ENCODE results near the gene GFOD1. TPM values are rescaled to one million over a fixed set of nuclear protein-coding genes. Genes with fewer than 3 reads are reported as not detected.
A peak's percentile ranks its signal among the peaks of the same experiment; 100 is the strongest.

GFOD1 gene
- total and polyA plus RNA-seq, 7 donors, result 5.9 to 34.2 (median 16.7) TPM

DNA sequence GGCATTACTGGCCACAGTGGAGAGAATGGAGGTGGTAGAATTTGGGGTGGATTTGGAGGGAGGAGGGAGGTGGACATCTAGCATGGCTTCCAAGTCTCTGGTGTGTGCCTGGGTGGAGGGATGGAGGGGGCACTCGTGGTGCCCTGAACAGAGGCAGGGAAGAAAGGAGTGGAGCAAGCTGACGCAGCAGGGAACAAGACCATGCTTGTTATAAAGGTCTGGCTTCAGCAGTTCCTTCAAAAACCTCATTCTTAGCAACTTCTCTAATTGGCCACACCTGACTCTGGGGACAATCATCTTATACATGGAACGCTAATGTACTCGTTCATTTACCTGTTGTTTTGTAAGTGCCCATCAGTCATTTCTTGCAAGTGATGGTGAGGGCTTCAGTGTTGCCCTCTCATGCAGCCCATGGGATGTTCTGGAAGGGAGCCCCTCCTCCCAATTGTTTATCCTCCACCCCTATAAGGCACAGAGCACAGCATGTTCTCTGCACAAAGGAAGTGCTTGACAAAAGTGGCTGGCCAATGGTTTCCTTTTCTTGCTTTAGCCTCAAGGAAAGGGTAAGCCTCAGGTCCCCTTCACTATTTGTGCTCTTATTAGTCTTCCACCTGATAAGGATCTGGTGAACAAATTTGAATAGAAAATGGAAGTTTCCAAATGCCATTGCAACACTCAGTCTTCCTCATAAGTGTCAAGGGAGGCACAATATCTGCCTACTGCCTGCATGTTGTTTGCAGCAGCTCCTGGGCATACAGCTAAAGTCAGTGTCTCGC is 39.3 kb downstream of the GFOD1 start:
- H3K9me3 ChIP-seq, result no peaks in the 10 kb centered on the region
- no peak overlapping the region for H3K4me3 ChIP-seq
- ATAC-seq (peak in 1 of 4 donors; percentile 16), DNase-seq (no peak)
- no peaks in the 10 kb centered on the region for H3K27me3 ChIP-seq (ENCODE audit: insufficient read depth in 3 of 3, low read length in 2 of 3)
- H3K4me1 ChIP-seq, result peaks cover 41% of the 10 kb centered on the region
- TF ChIP-seq, protein P1, sequence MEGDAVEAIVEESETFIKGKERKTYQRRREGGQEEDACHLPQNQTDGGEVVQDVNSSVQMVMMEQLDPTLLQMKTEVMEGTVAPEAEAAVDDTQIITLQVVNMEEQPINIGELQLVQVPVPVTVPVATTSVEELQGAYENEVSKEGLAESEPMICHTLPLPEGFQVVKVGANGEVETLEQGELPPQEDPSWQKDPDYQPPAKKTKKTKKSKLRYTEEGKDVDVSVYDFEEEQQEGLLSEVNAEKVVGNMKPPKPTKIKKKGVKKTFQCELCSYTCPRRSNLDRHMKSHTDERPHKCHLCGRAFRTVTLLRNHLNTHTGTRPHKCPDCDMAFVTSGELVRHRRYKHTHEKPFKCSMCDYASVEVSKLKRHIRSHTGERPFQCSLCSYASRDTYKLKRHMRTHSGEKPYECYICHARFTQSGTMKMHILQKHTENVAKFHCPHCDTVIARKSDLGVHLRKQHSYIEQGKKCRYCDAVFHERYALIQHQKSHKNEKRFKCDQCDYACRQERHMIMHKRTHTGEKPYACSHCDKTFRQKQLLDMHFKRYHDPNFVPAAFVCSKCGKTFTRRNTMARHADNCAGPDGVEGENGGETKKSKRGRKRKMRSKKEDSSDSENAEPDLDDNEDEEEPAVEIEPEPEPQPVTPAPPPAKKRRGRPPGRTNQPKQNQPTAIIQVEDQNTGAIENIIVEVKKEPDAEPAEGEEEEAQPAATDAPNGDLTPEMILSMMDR (IDR thresholded peaks at IDR 0.05), result no peak
- peaks cover 0 to 7% of the 10 kb centered on the region in 2 donors for H3K36me3 ChIP-seq (ENCODE audit: insufficient read depth in 1 of 2, low read depth in 1 of 2)
- intact Hi-C loops (cut with DNase I), result no loop called here
- 84 to 88% (median 85%) methylated on average over 5 of the region's 5 CpGs for WGBS, 3 donors
- H3K27ac ChIP-seq, result no peak overlapping the region

DNA sequence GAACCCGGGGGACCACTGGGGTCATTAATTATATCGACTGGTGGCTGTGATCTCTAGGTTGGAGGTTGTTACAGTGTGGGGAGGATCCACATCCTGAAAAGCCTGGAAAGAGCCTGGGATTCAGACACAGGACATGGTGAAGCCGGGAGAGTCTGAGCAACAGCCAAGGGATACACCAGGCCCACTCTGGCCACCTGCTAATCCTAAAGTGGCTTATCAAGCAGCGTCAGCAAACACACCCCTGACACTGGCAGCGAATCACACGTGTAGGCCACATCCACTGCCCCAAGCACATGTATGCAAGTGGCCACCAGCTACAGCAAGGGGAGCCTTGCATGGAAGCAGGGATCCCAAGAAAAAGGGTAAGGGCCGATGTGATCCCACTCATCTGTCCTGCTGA is 41.0 kb downstream of the GFOD1 start:
- Histone ChIP-seq H3K36me3 (ENCODE audit: insufficient read depth in 1 of 2, low read depth in 1 of 2) (peaks cover 0 to 6% of the 10 kb centered on the region in 2 donors), H3K4me3 (no peak overlapping the region), H3K9me3 (no peaks in the 10 kb centered on the region), H3K27ac (peak overlapping the region; percentile 36), H3K27me3 (ENCODE audit: insufficient read depth in 3 of 3, low read length in 2 of 3) (no peaks in the 10 kb centered on the region), H3K4me1 (peaks cover 44% of the 10 kb centered on the region)
- DNase-seq, result no peak
- 55 to 68% (median 63%) methylated on average over 7 of the region's 7 CpGs for WGBS, 3 donors
- TF ChIP-seq, protein P1 (IDR thresholded peaks at IDR 0.05), result no peak
- peak in 2 of 4 donors; percentile 9 to 35 for ATAC-seq
- intact Hi-C loops (cut with DNase I), result no loop called here

GRCh38 chr6:13445744-13446115 is 41.7 kb downstream of the GFOD1 start:
- DNase-seq (no peak), ATAC-seq (peak in 3 of 4 donors; percentile 29 to 52 (median 43))
- Histone ChIP-seq H3K9me3 (no peaks in the 10 kb centered on the region), H3K27me3 (ENCODE audit: insufficient read depth in 3 of 3, low read length in 2 of 3) (no peaks in the 10 kb centered on the region), H3K4me3 (no peak overlapping the region), H3K4me1 (peaks cover 44% of the 10 kb centered on the region), H3K36me3 (ENCODE audit: insufficient read depth in 1 of 2, low read depth in 1 of 2) (no peaks in the 10 kb centered on the region), H3K27ac (peak overlapping the region; percentile 61)
- WGBS, 3 donors, result 42 to 74% (median 57%) methylated on average over 3 of the region's 3 CpGs
- intact Hi-C loops (cut with DNase I), result no loop called here
- TF ChIP-seq, protein P1 (IDR thresholded peaks at IDR 0.05), result no peak

DNA sequence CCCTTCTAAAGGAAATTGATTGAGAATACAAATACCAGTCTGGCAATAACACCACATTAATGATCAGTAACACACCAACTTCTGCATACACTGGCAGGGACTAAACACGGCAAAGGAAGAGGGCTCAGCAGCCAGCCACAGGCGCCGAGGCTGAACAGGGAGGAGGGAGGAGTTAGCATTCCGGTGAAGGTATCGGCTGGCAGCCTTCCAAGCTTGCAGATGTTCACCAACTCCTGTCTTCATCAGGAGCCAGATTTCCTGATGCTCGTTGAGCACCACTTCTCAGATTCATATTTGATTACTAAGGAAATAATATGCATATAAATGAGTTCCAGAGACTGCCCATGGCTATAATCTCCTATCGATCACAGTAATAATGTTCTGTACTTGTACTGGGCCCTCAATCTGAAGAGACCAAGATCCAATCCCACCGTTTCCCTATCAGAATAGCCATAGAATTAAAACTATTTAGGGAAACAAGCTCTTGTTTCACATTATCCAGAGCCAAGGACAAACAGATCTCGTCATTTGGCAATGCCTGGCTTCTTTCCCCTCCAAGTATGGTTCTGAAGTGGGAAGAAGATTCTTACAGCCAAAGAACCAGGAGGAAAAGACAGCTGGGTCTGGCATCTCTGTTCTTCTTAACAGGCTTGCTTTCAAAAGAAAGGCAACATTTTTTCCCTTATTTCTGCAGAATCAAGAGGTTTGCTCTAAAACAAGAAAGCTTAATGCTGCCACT is 42.2 kb downstream of the GFOD1 start:
- Histone ChIP-seq H3K4me1 (peaks cover 44% of the 10 kb centered on the region), H3K4me3 (peak overlapping the region; percentile 39), H3K9me3 (no peaks in the 10 kb centered on the region), H3K36me3 (ENCODE audit: insufficient read depth in 1 of 2, low read depth in 1 of 2) (no peaks in the 10 kb centered on the region), H3K27me3 (ENCODE audit: insufficient read depth in 3 of 3, low read length in 2 of 3) (no peaks in the 10 kb centered on the region), H3K27ac (peak overlapping the region; percentile 61)
- peak; percentile 58 to 79 for DNase-seq
- peak; percentile 48 to 92 (median 63) for ATAC-seq
- intact Hi-C loops (cut with DNase I), result no loop called here
- 2 to 4% (median 3%) methylated on average over 9 of the region's 9 CpGs for WGBS, 3 donors
- TF ChIP-seq, protein P1 (IDR thresholded peaks at IDR 0.05), result no peak

Data from psoas muscle (tissue), 8 donors.